ENCODE data around the gene IPO8.

Gene IPO8

DNA sequence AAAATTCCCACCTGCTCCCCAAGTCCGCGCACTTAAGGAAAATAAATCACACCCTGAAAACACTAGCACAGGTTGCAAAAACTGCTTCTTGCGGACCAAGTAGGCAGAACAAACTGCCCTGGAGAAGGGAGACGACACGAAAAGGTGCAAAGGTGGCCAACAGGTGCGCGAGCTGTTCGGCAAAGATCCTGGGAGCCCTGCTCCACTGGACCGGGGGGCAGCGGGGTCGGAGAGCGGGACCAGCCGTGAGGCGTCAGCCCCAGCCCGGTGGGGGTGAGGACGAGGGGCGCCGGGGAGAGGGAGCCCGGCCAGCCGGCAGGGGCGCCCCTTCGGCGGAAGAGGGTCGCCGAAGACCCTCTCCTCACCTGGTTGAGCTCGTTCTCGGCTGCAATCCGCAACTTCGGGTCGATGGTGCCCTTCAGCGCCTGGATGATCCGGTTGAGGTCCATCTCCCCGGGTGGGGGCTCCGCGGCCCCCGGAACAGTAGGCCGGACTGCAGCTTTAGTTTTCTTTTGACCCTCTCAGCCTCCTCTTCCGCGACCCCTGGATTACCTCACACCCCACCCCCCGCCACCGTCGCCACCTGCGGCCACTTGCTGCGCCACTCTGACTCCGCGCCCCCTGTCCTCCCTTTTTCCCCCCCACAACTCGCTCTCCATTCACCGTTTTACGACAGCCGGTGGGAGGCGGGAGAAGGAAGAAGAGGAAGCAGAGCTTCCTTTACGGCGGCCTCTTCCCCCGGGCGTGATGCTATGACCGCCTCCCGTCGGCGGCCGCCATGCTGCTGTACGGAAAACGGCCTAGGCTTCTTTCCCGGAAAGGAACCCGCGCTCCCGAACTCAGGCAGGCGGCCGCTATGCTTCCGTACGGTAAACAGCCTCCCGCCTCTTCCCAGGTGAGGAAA, at the start of gene IPO8:
TSS of gene IPO8 (minus strand) at position 671 of the 904 bp plus-strand sequence. CDS start at position 449, 222 bp downstream.
- peak; percentile 77 for DNase-seq (ENCODE audit: low read depth)

- no peak for DNase-seq (ENCODE audit: low read depth)
These were observed 48.7 kb upstream of the IPO8 start for GRCh38 chr12:30744321-30744720.

DNA sequence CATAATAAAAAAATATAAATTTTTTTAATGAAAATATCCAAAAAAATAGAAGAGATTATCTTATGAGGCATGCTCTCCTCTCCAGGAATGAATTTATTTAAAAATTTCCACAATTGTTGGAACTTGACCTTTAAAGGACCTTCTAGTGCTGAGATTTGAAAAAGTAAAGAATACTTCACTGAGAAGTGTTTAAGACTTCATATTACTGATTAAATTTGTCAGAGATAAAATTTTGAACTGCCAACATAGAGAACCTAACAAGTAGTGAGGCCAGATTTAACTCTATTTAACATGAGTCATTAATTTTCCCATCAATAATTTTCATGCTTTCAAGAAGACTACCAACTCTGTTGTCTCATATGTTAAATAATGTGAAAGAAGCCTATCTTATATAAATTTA, 44.6 kb upstream of the IPO8 start:
- no peak for DNase-seq (ENCODE audit: low read depth)

- DNase-seq (ENCODE audit: low read depth) = no peak
These were observed 43.4 kb upstream of the IPO8 start for GRCh38 chr12:30739020-30739419.

DNA sequence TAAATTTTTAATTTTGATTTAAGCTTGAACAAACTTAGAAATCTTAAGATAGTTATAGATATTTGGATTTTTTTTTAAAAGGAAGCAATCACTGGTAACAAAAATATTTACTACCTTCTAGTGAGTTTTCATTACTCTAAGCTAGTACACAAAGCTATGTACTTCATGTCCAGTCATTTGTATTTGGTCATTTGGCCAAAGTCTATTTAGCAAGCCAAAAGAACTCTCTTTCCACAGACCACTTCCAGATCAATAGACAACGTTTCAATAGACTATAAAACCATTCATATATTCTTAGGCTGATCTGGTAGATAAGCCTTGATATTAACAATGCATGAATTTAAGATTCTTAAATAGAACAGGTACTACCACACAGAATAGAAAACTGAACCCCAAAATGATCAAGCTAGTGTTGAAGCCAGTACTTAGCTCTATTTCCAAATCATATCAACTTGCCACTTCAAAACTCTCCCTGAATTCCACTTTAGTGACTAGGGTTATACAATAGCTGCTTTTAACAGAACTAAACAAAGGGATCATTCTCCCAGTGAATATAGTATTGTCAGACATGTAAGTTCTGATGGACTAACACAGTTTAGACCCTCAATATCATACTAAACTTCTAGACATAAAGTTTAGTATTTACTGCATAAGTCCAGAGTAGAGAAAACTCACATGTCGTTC, 37.4 kb upstream of the IPO8 start:
- no peak for DNase-seq (ENCODE audit: low read depth)

- DNase-seq (ENCODE audit: low read depth) = no peak
These were observed 34.3 kb upstream of the IPO8 start for GRCh38 chr12:30730011-30730410.

DNA sequence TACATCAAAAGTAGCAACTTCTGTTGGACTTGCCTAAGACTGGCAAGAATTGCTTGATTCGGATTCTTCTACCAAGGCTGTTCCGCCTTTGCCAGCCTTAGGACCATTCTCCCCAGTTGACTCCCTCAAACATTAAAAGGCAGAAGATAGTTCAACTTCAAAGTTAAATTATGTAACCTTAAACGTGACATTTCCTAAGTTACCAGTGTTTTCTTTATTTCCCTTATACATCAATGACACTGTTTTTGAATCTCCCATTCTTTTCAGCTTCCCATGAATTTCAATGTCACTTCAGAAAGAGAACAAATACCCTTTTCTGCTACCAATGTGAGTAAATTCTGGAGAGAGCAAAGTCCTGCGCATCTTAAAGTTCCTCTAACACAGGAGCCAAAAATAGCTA, 33.9 kb upstream of the IPO8 start:
- DNase-seq (ENCODE audit: low read depth) = no peak

DNA sequence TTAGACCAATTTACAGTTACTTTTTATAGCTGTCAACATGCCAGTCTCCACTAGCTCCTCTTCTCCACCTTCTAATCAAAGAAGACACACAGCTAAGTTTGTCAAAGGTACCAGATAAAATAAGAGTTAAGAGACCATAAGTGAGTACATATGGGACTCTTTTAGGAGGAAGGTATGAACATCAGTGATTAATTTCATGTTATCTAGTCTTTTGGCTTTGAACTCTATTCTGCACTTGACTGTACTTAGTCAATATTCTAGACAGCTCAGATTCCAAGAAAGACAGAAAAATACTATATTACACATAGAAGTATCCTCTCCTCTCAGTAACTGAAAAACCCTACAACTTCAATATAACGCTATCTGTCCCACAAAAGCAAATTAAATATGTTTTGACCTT, 31.0 kb upstream of the IPO8 start:
- no peak for DNase-seq (ENCODE audit: low read depth)

- DNase-seq (ENCODE audit: low read depth) = no peak
These were observed 30.1 kb upstream of the IPO8 start for GRCh38 chr12:30725739-30726138.

- DNase-seq (ENCODE audit: low read depth) = no peak
These were observed 23.4 kb upstream of the IPO8 start for GRCh38 chr12:30719060-30719459.

DNA sequence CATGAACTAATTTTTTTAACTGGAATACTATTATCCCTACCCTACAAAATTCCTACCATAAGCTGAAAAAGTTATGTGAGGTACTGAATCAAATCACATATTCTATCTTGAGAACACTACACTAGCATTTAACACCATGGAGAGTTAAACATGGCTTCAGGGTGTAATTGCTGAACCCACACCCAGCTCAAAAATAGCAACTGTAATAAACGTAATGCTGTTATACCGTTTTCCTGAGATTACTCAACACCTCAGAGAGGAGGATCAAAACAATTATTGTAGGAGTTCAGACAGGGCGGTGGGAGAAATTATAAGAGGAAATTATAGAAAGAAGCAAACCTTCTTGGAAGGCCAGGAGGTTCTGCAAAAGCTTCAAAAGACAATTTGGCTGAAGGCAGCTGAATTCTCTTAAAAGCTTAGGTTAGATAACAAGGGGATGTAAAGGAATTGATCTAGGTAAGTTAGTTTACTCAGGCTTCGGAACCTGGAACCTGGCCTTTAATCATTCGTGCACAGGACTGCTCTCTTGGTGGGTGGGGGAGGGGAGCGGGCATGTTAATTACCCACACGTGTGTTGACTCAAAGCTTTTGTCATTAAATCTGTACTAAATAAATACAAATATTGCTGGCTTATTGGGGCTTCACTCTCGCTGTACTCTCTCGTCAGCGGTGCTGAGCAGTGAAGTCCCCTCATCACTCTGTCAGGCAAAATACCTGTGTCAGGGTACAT, 12.1 kb upstream of the IPO8 start:
- DNase-seq (ENCODE audit: low read depth) = no peak

- no peak for DNase-seq (ENCODE audit: low read depth)
These were observed 10.8 kb upstream of the IPO8 start for GRCh38 chr12:30706476-30706875.

DNA sequence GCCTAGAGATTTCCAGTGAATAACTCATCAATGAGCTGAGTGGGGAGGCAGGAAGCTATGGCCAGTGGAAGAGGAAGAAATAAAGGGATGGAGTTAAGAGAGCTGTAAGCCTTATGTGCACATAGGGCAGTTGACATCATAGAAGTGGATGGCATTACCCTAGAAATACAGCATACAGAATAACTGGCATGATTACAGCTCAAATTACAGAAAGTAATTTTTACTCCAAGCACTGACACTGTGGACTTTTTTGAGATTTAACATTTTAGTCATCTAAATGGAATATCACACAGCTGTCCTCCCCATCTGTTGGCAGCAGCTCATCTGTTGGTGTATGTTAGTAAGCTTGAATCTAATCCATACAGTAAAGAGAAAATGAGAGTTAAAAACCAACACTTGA, 5.4 kb upstream of the IPO8 start:
- no peak for DNase-seq (ENCODE audit: low read depth)

- no peak for DNase-seq (ENCODE audit: low read depth)
These were observed 4.7 kb upstream of the IPO8 start for GRCh38 chr12:30700216-30700900.

DNA sequence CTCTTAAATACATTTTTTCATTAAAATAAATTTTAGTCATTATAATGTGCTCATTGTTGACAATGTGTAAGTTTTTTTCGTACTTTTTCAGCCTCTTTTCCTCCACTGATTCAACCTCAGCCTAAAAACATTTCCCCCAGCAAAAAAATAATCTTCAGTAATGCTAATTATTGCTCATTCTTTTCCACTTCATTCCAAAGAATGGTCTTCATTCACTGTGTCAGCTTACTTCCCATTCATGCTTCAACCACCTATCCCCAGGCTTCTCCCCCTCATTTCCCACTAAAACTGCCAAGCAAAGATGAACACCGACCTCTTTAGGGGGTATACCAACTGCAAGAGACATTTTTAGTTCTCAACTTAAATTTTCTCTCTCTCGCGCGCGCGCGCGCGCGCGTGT, 2.7 kb upstream of the IPO8 start:
- DNase-seq (ENCODE audit: low read depth) = no peak

DNA sequence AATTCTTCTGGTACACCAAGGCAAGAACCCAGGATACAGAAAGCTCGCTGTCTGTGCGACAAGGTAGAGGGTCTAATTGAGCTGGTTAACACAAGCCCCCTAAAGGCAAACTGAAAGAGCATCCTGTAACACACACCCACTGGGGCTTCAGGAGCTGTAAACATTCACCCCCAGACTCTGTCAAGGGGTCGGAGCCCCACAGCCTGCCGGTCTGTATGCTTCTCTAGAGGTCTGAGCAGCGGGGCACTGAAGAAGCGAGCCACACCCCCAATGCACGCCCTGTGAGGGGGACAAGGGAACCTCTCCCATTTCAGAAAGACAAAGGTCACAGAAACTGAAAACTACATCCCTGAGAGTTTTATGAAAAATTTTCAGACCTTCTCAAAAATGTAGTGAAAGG, 1.3 kb upstream of the IPO8 start:
- no peak for DNase-seq (ENCODE audit: low read depth)

DNA sequence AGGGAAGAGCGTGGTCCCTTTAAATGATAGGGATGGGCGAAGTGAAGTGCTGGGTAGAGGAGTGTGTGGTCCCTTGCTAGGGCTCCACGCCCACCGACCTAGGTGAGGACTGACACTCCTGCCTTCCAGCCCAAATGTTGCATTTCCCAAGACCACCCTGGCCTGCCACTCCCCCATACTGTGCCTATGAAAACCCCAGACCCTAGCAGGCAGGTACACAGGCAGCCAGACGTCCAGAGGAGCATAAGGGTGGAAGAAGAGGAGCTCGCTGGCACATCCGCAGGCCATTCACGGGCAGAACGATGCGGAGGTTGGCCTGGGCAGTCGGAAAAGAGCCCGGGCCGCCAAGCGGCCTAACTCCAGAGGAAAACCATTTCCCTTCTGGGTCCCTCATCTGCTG, 817 bp upstream of the IPO8 start:
- no peak for DNase-seq (ENCODE audit: low read depth)

DNA sequence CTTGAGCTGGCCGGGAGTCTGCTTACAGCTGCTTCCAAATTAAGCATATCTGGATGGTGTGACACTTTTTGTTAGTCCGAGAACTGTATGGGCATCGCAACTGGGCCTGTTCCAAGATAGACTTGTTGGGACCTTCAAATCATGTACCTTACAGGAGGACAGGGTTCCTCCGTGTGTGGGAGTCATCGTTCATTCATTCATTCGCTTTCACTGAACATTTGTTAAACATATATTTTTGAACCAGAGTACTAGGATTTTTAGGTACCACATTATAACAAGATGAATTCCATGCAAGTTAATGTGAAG, 387 bp upstream of the IPO8 start:
- DNase-seq (ENCODE audit: low read depth) = no peak

DNA sequence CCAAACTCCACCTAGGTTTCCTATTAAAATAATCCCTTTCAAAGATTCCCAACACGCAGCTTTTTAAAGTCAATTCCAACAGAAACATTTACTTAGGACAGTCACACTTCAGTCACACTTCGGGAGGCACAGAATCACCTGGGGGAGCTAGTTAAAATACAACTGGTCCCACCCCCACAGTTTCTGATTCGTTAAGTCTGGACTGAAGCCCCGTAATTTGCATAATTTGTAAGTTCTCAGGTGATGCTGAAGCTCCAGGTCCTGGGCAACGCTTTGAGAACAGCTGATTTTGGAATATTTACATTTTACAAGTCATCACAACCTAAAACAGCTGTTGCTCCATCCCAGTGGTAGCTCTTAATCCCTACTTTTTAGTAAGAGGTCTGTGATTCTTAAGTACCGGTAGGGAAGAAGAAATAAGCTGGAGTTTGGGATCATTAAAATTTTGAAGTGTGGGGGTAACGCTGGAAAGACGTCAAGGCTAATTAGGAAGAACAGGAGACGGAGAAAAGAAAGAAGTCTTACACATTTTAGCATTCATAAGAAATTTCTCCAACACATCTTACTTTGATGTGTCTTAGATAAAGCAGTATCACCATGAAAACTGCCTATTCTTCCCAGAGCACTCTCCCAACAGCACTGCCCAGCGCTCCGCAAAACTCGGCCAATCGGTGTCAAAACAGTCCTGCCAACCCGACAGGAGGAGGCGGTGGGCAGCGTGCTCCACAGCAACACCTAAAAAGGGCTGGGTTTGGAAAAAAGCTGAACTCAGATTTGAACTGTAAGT, 1.1 kb downstream of the IPO8 start:
- no peak for DNase-seq (ENCODE audit: low read depth)

- no peak for DNase-seq (ENCODE audit: low read depth)
These were observed 3.2 kb downstream of the IPO8 start for GRCh38 chr12:30692470-30692869.

- no peak for DNase-seq (ENCODE audit: low read depth)
These were observed 4.4 kb downstream of the IPO8 start for GRCh38 chr12:30691122-30691879.
